NCI-H1694 (cell line): ENCODE data around the gene CNTNAP5.

Experiments
- DNase-seq: peaks from one replicate; lab custom pipeline; 2025; lab: John Stamatoyannopoulos, UW

CNTNAP5 gene

DNA sequence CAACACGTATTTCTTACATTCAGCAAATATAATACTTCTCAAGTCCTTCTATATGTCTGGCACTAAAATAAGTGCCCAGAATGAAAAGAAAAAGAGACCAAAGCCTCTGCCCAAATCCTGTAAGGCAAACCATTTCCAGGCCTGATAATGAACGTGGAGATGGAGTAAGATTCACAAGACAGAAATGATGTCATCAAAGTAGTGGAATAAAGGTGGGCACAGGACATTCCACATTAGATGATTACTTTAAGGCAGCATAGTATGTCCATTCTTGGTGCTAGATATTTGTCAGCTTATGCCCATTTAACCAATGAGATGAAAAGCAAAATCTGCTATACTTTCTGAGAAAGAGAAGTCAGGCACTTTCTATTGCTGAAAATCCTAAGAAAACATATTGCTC lies 38.5 kb downstream of the CNTNAP5 start:
- DNase-seq: no peak

DNA sequence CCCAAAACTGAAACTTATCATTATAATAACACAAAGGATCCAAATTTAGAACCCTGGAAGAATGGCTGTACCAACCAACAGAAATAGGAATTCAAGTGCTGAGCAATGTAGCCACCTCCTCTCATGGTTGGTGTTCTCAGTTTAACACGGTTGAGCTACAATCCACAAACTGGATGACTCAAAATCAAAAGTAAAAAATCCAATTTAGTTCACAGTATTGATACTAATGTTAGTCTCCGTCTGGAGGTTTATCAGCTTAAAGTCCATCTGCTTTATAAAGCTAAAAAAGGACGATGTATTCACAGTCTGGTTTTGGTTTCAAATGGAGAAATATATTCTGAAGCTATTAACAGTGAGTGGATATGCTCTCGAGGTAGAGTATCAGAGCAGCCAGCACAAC lies 40.5 kb downstream of the CNTNAP5 start:
- DNase-seq: no peak

DNA sequence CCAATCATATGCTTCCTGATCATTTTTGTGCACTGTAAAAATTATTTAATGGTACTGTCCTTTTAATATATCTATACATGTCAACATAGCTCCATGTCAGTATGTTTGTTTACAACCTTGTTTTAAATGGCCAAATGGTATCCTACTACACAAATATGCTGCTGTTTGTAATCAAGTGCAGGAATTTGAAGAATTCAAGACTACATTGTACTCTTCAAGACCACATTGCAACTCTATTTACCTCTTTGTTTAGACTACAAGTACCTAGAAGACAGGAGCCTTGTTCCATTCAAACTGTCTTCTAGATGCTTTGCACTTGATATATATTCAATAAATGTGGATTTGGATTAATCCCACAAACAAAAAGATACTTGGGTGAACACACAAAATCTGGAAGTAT lies 41.7 kb downstream of the CNTNAP5 start:
- DNase-seq: no peak

DNA sequence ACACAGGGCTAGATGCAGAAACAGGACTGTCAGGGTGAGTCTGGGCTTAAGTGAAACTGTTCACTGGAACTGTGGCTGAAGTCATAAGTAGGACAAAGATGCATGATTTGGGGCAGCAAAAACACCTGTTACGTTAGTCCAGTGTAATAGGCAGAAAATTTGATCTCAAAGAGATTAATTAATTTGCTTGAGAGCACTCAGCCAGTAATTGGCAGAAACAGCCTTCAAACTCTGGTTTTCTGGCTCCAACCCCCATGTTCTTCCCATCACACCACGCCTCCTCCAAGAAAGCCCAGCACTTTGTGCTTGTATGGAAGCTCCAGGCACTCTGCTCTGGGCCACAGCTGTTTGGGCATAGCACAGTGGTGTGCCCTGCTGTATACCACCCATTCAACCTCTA lies 54.0 kb downstream of the CNTNAP5 start:
- DNase-seq: no peak

DNA sequence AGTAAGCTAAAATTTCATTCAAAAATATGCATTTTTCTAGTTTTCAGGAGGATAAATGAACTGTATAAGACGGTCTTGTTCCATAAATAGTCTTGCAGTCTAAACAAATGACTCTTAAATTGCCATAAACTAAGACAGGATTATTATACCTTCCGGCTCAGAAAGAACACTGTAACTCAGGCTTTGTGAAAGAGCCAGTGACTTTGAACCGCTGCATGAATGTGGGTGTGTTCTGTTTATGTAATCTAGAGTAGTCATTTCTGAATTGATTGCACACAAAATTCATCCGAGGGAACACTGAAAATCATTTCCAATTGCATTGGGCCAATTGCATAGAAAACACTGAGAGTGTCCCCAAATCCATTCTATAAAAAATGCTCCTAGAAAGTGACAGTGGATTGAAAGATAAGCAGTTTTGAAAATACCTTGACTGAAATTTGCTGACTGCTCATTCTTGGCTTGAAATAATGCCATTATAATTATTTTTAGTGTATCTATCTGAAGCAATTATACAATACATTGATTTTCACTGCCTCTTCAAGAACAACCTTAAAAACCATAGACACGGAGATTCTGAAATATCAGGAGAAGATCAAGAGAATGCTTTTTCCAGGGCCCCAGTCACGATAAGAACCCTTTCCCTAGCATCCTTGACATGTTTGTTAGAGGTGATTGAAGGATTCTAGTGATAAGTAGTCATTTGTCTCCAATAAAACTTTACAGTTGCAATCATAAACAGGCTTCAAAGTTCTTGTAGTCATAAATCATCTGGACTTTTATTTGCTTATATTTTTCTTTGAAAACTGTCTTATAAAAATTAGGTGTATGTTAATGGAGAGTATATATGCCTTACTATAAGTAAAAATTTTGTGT lies 55.4 kb downstream of the CNTNAP5 start:
- no peak for DNase-seq

DNA sequence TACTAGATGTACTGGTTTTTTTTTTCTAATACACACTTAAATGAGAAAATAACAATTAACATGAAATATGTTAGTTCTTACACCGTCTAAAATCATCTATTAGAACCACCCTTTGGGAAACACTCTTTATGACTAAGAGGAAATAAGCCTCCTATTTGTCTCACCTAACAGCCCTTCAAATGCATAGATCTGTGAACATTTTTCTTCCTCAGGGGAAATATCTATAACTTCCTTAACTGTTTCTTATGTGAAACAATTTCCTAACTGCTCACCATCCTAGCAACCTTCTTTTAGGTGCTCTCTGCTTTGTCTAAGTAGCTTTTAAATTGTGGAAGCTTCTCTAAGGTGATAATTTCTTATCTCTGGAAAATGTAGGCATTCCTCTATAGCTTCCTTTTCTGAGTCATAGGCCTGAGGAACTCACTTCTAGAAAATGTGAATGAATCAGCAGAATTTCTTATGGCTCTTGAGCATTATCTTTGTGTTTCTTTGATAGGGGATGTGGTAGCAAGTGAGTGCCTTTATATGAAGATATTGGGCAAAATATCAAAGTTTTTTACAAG lies 56.1 kb downstream of the CNTNAP5 start:
- DNase-seq: no peak

DNA sequence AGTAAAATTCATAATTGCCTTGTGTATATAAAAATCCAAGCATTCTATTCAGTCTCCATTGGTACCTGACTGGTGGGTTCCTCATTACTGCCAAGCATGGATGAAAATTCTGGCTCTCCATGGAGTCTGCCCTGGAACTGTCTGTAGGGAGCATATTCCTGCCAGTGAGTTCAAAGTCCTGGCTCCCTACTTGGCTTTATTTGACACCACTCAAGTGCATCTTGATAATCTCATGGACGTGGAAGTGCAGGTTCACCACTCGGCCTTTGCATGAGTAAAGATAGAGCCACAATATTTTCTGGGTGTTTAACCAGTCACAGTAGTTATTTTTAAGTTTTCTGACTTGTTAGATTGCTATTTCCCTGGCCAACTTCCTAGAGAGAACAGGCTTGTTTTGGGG lies 63.5 kb downstream of the CNTNAP5 start:
- DNase-seq: no peak

DNA sequence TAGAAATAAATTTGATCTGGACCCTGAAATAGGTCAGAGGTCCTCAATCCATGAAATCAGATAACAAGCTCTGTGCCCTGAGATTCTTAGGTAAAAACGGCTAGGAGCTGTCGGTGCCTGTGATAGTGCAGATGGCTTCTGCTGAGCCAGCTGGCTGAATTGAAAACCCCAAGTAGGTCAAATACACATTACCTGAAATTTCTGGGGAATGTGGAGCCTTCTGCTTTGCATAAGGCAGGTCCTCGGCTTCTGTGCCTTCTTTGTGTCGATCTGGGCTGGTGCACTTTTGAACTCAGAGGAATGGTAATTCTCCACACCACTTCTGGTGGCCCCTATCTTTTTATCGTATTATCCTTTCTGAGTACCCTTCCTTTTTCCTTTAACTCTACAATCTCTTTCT lies 66.6 kb downstream of the CNTNAP5 start:
- no peak for DNase-seq

DNA sequence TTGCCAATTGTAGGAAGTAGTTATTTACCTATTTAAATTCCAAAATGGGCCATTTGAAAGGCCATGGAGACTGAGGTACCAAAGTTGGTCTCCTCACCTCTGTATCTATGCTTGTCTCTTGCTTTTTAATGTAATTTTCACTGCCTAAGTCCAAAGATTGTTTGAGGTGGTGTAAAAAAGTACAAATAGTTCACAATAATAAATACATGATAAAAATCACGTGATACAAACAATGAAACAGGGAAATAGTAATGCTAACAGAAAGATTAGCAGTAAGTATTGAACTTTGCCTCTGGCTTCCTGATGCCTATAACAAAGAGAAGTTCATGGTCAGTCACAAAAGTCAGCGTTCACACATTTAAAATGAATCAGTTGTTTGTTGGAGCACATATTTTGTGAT lies 67.6 kb downstream of the CNTNAP5 start:
- no peak for DNase-seq

DNA sequence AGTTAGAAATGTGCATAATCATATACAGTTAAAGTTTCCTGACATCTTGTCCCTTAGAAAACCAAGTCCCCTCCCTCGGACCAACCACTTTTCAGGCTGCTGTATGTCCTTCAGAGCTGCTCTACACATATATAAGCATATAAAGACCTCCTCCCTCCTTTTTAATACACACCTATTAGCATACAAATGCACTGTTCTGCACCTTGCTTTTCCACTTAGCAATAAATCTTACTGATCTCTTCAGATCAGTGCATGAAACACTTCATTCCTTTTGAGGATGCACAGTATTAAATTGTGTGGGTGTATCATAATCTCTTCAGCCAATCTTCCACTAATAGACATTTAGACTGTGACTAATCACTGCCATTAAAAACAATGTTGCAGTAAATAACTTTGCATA lies 79.8 kb downstream of the CNTNAP5 start:
- DNase-seq: no peak

DNA sequence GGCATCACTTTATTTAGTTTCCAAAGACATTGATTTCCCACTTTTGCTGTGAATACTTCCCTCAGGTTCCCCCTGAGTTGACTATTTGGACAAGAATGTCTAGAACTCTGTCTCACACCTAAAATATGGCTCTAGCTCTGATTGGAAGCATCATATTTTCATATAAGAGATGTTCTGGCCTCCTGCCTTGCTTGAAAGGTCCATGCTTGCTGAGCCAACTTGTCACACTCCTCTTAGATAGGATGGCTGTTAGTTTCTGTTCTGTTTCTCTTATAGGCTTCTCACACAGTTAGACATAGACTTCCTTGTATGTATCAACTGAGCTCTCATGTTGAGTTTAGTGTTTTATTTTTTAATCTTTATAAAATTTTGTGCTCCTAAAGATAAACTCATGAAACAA lies 87.1 kb downstream of the CNTNAP5 start:
- no peak for DNase-seq

DNA sequence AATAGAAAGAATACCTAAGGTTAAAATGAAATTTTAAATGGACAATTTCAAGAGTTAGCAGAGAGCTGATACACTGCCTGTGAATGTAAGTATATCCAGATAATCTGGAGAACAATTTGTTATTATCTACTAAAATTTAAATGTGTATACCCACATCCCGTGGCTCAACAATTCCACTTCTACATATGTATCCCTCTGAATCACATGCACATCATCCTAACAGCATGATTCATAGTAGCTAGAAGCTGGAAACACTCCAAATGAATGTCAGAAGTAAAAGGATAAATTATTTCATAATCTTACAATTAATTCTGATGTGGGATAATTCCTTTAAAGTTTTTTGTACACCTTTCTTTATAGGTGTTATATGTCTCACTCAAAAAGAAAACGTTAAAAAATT lies 87.9 kb downstream of the CNTNAP5 start:
- DNase-seq: no peak

DNA sequence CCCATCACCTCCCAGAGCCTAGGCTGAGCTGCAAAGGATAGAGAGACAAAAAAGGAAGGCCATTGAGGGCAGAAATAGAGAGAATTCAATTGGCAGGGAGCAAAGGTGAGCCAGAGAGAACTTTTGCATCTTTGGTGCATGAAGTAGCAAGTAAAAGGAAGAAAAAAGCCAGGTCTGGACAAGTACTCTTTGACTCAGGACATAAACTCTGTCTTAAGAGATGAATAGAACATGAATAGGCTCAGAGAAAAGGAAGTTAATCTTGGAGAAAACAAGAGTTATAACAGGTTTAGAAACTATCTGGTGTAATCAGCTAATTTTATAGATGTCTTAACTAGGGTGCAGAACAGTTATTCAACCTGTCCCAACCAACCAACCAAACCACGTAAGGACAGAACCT lies 95.2 kb downstream of the CNTNAP5 start:
- DNase-seq: no peak

DNA sequence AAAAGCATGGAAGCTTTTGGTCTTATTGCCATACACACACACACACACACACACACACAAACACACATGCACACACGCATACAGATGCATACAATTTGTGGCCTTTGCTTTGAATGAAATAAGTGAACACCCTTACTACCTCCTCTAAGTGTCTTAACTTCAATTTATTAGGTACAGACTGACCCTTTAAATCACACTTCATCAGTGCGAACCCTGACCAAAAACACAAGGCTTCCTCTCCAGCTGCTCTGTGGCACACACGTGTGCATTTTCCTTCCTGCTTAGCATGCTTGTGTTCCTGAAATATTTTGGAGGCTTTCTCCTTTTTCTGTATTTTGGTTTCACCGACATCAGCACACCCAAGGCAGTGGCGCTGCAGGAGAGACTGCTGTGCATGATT lies 96.0 kb downstream of the CNTNAP5 start:
- DNase-seq: no peak

DNA sequence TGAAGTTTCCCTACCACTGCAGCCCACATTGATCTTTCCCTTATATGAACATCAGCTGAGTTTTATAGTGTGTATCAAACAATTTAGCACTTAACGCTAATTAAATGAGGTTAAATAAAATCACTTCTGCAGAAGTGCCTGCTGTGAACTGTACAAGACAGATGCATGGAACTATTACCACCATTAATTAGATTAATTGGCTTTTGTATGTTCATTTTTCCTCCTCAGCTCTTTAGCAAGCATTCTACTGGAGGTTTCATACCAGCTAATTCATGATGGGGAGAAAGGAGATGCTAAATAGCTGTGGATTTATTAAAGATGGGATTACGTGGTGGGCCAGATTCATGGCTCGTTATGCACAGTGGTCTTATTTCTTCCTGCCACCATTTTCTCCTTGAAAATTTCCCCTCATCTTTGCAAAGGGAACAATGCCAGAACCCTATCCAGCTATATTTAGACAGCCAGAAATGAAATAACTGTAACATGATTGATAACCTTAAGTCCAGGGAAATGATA lies 96.7 kb downstream of the CNTNAP5 start:
- DNase-seq: no peak

DNA sequence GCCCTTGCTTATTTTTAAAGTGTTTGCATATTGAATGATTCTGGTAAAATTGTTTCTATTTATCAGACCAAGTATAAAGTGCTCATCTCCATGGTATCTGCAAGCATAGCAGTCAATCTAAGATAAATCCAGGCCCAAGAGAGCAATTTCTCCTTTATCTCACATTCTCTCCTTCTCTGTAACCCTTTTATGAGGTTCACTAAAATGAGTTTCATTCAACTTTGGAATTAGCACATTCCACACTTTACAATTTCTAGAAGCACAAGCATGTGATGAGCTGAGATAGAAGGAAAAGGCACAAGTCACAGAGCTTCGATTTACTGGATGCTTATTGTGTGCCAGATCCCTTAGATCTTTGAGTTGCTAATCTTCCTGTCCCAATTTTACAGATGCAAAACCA lies 97.3 kb downstream of the CNTNAP5 start:
- DNase-seq: no peak

DNA sequence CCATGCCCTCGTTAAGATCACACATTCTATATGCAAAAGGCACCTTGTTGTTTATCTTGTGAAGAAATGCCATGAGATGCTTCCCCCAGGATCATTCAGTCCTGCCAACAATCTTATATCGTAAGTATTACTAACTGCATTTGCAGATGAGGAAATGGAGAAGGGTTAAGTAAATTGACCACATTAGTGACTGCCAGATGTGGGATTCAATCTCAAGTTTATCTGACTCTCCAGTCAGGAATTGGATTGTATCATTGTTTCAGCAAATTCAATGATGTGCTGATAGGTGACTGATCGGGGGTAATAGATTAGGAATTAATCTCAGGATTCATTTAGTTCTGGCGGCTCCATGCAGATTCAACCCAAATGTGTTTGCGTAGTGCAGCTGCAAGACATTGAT lies 106.2 kb downstream of the CNTNAP5 start:
- no peak for DNase-seq

DNA sequence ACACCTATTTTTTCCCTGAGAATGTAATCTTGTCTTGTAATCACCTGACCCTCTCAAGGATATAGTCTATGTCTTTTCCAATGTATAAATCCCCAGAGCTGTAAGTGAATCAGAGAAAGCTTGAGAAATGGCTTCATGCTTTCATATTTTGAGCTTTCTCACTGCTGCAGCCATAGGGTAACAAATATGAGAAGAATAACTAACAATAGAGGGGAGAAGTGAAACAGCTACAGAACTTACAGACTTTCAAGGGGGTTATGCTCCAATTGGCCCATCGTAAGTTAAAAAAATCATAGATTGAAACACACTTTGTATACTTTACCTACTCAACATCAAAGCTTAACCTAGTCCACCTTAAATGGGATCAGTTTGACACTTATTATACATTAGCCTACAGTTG lies 111.0 kb downstream of the CNTNAP5 start:
- DNase-seq: no peak

DNA sequence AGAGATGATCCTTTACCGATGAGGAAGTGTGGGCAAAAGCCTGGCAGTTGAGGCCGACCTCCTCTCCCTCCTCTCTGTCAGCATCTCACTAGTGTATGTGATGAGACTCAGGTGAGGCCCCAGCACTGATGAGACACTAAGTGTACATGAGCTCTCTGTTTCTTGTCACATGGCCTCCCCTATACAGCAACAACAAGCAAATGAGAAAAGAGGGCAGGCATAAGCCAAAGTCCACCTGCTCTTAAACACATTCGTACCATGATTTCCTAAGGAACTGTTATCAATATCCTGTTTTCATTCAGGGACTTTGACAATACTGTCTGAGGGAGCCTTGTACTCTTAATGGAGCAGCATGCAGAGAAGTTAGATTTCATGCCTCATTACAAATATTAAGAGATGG lies 113.0 kb downstream of the CNTNAP5 start:
- DNase-seq: no peak

DNA sequence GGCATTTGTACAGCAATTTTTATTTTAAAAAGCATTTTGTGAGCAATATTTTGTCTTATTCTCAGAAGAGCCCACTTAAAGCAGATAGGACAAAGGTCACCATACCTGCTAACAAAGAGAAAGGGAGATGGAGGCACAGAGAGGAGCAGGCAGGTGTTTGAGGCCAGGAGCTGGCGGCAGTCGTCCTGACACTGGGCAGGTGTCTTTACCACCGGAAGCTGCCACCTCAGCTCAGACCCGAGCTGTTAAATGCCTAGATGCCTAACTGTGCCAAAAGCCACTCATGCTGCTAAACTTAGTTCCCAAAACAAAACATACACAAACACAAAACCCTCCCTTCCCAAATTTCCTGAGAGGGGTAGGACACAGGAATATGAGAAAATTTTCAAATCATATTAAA lies 120.9 kb downstream of the CNTNAP5 start:
- DNase-seq: no peak

DNA sequence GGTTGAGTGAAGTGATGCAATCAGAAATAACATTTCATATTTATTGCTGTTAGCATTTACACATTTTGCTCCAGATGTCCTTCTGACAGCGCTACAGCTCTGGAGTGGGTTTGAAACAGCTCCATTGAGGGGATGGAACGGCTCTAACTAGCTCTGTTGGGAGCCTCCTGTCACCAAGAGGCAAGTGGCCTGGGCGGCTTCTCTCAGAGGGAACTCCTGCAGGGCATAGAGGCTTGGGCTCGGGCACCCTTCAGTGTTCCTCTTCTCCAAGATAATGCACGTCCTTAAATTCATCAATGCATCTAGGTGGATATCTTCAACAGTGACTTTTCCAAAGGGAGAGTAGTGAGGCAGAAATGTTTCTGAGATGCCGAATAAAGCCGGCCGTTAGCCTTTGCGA lies 122.5 kb downstream of the CNTNAP5 start:
- DNase-seq: no peak

DNA sequence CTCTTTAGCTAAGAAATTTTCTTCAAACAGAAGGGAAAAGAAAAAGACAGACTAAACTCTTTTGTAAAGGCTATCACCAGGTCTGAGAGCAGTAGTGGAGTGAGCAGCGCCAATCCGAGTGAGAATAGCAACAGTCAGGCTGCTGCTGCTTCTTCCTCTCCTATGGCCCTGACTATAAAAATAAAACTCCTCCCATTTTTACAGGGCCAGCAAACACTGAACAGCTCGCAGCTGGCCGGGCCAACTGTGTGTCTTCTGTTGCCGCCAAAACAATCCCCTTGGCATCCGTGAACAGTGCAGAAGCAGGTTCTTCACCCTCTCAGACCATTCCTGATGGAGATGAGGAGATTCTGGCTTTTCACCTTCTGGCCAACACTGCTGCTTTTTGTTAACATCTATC lies 124.5 kb downstream of the CNTNAP5 start:
- no peak for DNase-seq

DNA sequence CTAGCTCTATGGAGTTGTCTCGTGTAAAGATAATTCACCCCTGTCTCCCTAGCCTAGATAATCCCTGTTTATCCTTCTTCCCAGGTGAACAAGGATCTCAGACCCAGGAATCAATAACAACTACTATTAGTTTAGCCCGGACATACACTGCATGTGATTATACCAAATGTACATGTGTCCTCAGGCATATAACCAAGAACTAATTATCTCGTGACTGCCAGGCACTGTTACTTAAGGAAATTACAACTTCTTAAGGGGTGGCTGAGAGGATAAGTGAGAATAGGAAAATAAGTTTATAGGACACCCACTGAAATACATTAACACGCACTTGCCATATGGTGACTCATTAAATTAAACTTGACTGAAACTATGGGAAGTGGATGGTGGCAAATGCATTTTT lies 126.6 kb downstream of the CNTNAP5 start:
- no peak for DNase-seq

DNA sequence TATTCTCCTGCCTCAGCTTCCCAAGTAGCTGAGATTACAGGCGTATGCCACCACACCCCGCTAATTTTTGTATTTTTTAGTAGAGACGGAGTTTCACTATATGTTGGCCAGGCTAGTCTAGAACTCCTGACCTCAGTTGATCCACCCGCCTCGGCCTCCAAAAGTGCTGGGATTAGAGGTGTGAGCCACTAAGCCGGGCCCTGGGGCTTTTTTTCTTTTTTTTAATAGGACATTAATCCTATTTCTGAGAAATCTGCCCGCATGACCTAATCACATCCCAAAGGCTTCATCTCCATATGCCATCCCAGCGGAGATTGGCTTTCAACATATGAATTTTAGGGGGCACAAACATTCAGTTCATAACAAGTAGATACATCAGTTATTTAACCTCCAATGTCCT lies 128.6 kb downstream of the CNTNAP5 start:
- DNase-seq: no peak
